Measurements from ENCODE around the gene SENP5.

DNA sequence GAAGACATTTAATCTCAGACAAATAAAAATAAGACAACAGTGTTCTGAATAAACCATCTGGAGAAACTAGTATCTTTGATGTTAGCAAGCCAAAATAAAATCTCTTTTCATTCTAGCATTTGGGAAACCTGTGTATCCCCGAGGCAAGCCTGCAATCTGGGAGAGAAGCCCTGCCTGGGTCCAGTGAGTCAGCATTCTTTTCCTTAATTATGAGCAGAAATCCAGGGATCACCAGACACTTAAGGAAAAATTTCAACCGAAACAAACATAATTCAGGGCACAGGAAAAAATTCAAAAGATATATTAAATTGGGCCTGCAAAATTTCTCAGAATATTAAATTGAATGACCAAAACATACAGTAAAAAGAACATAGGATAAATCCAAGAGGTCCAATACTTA is 70.4 kb downstream of the SENP5 start:
- TF ChIP-seq CTCF (IDR thresholded peaks at IDR 0.05) (no peak), POLR2A (IDR thresholded peaks at IDR 0.05) (no peak), EP300 (IDR thresholded peaks at IDR 0.05) (no peak)

Data from tibial nerve (tissue), 4 donors.